ENCODE data around the gene SPTBN1.

DNA sequence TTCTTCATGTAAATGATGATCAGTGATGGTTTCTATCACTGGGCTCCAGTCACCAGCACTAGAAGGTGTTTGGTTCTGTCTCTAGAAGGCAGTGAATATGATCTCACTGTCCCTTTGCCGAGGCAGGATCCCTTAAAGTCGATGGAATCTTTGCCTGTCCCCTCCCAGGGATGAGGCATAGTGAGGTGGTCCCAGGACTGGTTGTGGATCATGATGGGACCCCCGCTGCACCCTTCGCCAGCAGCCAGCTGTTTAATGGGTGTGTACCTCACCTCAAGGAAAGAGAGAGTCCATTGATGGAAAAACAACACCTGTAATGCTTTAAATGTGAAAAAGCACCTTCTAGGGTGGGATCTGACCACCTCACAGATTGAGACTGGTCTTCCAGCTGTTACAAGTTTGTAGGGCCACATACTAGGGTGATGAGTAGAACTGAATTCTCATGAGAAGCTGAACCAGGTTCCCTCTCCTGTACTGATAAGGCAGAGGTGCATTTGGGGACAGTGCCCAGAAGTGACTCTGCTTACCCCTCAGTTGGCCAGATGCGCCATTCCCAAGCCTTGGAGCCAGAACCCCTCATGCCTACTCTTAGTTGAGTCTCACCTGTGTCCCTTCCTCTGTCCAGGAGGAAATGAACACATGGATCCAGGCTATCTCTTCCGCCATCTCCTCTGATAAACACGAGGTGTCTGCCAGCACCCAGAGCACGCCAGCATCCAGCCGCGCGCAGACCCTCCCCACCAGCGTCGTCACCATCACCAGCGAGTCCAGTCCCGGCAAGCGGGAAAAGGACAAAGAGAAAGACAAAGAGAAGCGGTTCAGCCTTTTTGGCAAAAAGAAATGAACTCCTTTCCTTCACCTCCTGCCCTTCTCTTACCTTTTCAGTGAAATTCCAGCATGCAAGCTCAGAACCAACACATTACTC, 211.9 kb downstream of the SPTBN1 start:
- TF ChIP-seq, protein P1, sequence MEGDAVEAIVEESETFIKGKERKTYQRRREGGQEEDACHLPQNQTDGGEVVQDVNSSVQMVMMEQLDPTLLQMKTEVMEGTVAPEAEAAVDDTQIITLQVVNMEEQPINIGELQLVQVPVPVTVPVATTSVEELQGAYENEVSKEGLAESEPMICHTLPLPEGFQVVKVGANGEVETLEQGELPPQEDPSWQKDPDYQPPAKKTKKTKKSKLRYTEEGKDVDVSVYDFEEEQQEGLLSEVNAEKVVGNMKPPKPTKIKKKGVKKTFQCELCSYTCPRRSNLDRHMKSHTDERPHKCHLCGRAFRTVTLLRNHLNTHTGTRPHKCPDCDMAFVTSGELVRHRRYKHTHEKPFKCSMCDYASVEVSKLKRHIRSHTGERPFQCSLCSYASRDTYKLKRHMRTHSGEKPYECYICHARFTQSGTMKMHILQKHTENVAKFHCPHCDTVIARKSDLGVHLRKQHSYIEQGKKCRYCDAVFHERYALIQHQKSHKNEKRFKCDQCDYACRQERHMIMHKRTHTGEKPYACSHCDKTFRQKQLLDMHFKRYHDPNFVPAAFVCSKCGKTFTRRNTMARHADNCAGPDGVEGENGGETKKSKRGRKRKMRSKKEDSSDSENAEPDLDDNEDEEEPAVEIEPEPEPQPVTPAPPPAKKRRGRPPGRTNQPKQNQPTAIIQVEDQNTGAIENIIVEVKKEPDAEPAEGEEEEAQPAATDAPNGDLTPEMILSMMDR (conservative IDR thresholded peaks at IDR 0.05; ENCODE audit: low read depth, low read length), result no peak
- no peak for TF ChIP-seq EZH2 (IDR thresholded peaks at IDR 0.05; ENCODE audit: borderline replicate concordance, low read depth, low read length, poor library complexity, severe bottlenecking)

All from A673 (cell line).